Bronchial epithelial cell (primary cell): Measurements from ENCODE around the gene CNTN5. TPM values are rescaled to one million over a fixed set of nuclear protein-coding genes. Genes with fewer than 3 reads are reported as not detected.

Experiments used
- DNase-seq: peaks from one replicate; pipeline ENCODE4 v3.0.0-alpha.2; 2010; ENCODE audit warnings: low read depth
- FAIRE-seq: peaks from 2 replicates; lab custom pipeline; 2011; peaks lifted over from hg19 to GRCh38; lab: Jason Lieb, UNC
- H3K27me3 ChIP-seq: 2 replicates; pipeline ENCODE4 v1.5.1; 2011; ENCODE audit warnings: low read length; ENCODE audit not compliant: control insufficient read depth, insufficient read depth
- H3K36me3 ChIP-seq: 2 replicates; pipeline ENCODE4 v1.5.1; 2011; ENCODE audit warnings: low read length; ENCODE audit not compliant: control insufficient read depth, insufficient read depth
- H3K4me3 ChIP-seq: 2 replicates; pipeline ENCODE4 v1.5.1; 2011; ENCODE audit warnings: mild to moderate bottlenecking, low read depth, low read length, control low read depth
- CTCF ChIP-seq: IDR thresholded peaks from 2 replicates; pipeline ENCODE4 v1.5.1; 2011; ENCODE audit warnings: mild to moderate bottlenecking, moderate library complexity, low read length, control low read depth, inconsistent platforms; ENCODE audit not compliant: insufficient read depth, severe bottlenecking
- total RNA-seq: library from RNA; depleted of rRNA; stranded (reverse); fragments of >200 nt; gene quantifications from 2 replicates; pipeline ENCODE4 v1.2.1, GENCODE V29; 2014

Gene CNTN5
- total RNA-seq, 1 donor from 2014 or later: not detected

GRCh38 chr11:100404907-100405306, 1384.2 kb downstream of the CNTN5 start:
- H3K4me3 ChIP-seq: no peak overlapping the region
- DNase-seq (no peak), FAIRE-seq (no peak)
- no peak for TF ChIP-seq CTCF
- no peaks in the 10 kb centered on the region for H3K36me3 ChIP-seq
- H3K27me3 ChIP-seq: no peaks in the 10 kb centered on the region
